Peyer's patch (tissue), 4 donors: ENCODE measurements around the gene COL9A3. TPM values are rescaled to one million over a fixed set of nuclear protein-coding genes. Genes with fewer than 3 reads are reported as not detected.

ENCODE experiments used
- DNase-seq, 3 donors: peaks; one replicate each; pipeline ENCODE4 v3.0.0-alpha.2; 2017 to 2019
- H3K27ac ChIP-seq, 4 donors: fragments of 200-600 bp; sonication (generic); one replicate each; pipeline ENCODE4 v1.5.1; 2016 to 2019
- H3K27me3 ChIP-seq, 2 donors: fragments of 200-600 bp; sonication (generic); one replicate each; pipeline ENCODE4 v1.5.1; 2019
- H3K36me3 ChIP-seq, 3 donors: fragments of 200-600 bp; sonication (generic); one replicate each; pipeline ENCODE4 v1.5.1; 2016 to 2019
- H3K4me1 ChIP-seq, 4 donors: fragments of 200-600 bp; sonication (generic); one replicate each; pipeline ENCODE4 v1.5.1; 2016 to 2019
- H3K4me3 ChIP-seq, 4 donors: fragments of 200-600 bp; sonication (generic); 1 replicate in 3 of 4; 2 replicates in 1 of 4; pipeline ENCODE4 v1.5.1; 2016 to 2019; ENCODE audit warnings: mild to moderate bottlenecking in 1 of 4
- H3K9me3 ChIP-seq, 4 donors: fragments of 200-600 bp; sonication (generic); one replicate each; pipeline ENCODE4 v1.5.1; 2016 to 2019; ENCODE audit warnings: mild to moderate bottlenecking in 1 of 4
- POLR2A ChIP-seq, 2 donors: fragments of 450-650 bp; IDR thresholded peaks; one replicate each; pipeline ENCODE4 v1.5.1; 2017; ENCODE audit warnings: antibody characterized with exemption in 2 of 2, mild to moderate bottlenecking in 2 of 2, moderate library complexity in 2 of 2
- total RNA-seq, 4 donors: library from RNA; depleted of rRNA; stranded (reverse); fragments of >200 nt; gene quantifications; one replicate each; pipeline ENCODE4 v1.1.0, GENCODE V29; 2016
- TF ChIP-seq, protein P1 (sequence below), 6 experiments: fragments of 450-650 bp in 4 of 6; fragments of 200-600 bp in 2 of 6; sonication (generic) in 1 of 6; IDR thresholded peaks; one replicate each; pipeline ENCODE4 v1.5.1; 2017 to 2019; ENCODE audit warnings: antibody characterized with exemption in 6 of 6, mild to moderate bottlenecking in 3 of 6, moderate library complexity in 1 of 6

The COL9A3 gene
- 10 to 100 TPM in 1 of 4 donors, 1 to 10 TPM in 3; 3.3 to 19.8 (median 4.1) TPM for total RNA-seq

DNA sequence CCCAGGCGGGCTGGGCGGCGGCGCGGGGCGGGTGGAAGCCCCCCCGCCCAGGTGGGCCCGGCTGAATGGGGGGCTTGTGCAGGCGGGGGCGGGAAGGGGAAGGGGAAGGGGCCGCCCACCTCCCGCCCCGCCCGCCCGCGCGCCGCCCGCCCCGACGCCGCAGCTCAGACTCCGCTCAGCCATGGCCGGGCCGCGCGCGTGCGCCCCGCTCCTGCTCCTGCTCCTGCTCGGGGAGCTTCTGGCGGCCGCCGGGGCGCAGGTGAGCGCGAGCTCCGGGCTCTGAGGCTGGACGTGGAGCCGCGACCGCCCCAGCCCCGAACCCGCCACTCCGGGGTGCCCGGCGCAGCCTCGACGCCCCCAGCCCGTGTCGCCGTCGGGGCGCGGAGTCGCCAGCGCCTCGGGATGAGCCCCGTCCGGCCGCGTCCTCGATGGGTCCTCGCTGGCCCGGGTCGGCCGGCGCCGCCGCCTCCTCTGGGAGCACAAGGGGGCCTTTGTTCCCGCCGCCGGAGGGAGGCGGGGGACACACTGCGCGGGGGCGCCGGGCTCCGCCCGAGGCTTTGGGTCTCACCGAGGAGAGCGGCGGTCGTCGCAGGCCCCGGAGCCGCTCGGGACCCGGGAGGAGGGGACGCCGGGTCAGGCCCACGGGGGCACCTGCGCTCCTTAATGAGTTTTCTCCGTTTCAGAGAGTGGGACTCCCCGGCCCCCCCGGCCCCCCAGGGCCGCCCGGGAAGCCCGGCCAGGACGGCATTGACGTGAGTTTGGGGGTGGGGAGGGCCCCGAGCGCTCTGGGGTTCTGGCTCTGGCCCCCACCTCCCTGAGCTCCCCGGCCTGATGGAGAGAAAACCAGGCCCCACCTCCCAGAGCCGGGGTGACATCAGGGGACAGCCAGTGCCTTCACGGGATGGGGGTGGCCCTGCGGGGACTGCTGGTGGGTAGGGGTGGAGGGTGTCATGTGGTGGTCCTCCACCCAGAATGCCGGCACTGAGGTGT lies at the start of gene COL9A3:
COL9A3 (plus strand) TSS at position 167 of the 990 bp plus-strand sequence; CDS start at position 182, 15 bp downstream.
- DNase-seq, result no peak
- Histone ChIP-seq H3K4me1 (peaks cover 8 to 45% (median 19%) of the 10 kb centered on the region in 4 donors), H3K36me3 (peaks cover 0 to 13% (median 0%) of the 10 kb centered on the region in 3 donors), H3K9me3 (no peaks in the 10 kb centered on the region), H3K4me3 (peak within 1 kb of the TSS in 3 of 4 donors; percentile 34 to 44 (median 41)), H3K27ac (no peak within 1 kb of the TSS), H3K27me3 (peaks cover 0 to 38% of the 10 kb centered on the region in 2 donors)
- TF ChIP-seq, protein P1, sequence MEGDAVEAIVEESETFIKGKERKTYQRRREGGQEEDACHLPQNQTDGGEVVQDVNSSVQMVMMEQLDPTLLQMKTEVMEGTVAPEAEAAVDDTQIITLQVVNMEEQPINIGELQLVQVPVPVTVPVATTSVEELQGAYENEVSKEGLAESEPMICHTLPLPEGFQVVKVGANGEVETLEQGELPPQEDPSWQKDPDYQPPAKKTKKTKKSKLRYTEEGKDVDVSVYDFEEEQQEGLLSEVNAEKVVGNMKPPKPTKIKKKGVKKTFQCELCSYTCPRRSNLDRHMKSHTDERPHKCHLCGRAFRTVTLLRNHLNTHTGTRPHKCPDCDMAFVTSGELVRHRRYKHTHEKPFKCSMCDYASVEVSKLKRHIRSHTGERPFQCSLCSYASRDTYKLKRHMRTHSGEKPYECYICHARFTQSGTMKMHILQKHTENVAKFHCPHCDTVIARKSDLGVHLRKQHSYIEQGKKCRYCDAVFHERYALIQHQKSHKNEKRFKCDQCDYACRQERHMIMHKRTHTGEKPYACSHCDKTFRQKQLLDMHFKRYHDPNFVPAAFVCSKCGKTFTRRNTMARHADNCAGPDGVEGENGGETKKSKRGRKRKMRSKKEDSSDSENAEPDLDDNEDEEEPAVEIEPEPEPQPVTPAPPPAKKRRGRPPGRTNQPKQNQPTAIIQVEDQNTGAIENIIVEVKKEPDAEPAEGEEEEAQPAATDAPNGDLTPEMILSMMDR (IDR thresholded peaks at IDR 0.05), result no peak

DNA sequence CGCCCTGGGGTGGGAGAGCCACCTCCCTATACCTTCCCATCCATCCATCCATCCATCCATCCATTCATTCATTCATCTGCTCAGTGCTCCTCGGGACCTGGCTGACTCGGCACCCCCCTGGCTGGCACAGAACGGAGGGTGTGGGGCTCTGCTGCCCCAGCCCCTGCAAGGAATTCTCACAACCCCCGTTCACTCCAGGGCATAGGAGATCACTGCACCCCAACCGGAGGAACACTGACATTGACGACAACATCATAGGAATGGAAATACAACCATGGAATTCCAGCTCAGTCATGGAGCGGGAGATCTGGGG lies 48.7 kb upstream of the COL9A3 start:
- H3K27me3 ChIP-seq, result no peaks in the 10 kb centered on the region
- no peak for TF ChIP-seq POLR2A (IDR thresholded peaks at IDR 0.05)
- TF ChIP-seq, protein P1 (IDR thresholded peaks at IDR 0.05), result no peak
- no peak for DNase-seq
- no peaks in the 10 kb centered on the region for H3K9me3 ChIP-seq
- H3K27ac ChIP-seq, result no peak overlapping the region
- no peaks in the 10 kb centered on the region for H3K36me3 ChIP-seq
- H3K4me3 ChIP-seq, result no peak overlapping the region
- H3K4me1 ChIP-seq, result no peaks in the 10 kb centered on the region

GRCh38 chr20:62768551-62769287 lies 48.1 kb upstream of the COL9A3 start:
- Histone ChIP-seq H3K27me3 (no peaks in the 10 kb centered on the region), H3K4me1 (no peaks in the 10 kb centered on the region), H3K4me3 (no peak overlapping the region), H3K36me3 (no peaks in the 10 kb centered on the region), H3K9me3 (no peaks in the 10 kb centered on the region), H3K27ac (no peak overlapping the region)
- no peak for DNase-seq
- TF ChIP-seq, protein P1 (IDR thresholded peaks at IDR 0.05), result no peak
- no peak for TF ChIP-seq POLR2A (IDR thresholded peaks at IDR 0.05)

GRCh38 chr20:62769346-62770071 lies 47.3 kb upstream of the COL9A3 start:
- no peak for TF ChIP-seq POLR2A (IDR thresholded peaks at IDR 0.05)
- Histone ChIP-seq H3K27ac (no peak overlapping the region), H3K4me1 (no peaks in the 10 kb centered on the region), H3K4me3 (no peak overlapping the region), H3K27me3 (no peaks in the 10 kb centered on the region), H3K36me3 (no peaks in the 10 kb centered on the region), H3K9me3 (no peaks in the 10 kb centered on the region)
- DNase-seq, result no peak

- Histone ChIP-seq H3K27me3 (no peaks in the 10 kb centered on the region), H3K27ac (no peak overlapping the region), H3K4me1 (no peaks in the 10 kb centered on the region), H3K4me3 (no peak overlapping the region), H3K36me3 (no peaks in the 10 kb centered on the region), H3K9me3 (no peaks in the 10 kb centered on the region)
- TF ChIP-seq, protein P1 (IDR thresholded peaks at IDR 0.05), result no peak
- no peak for TF ChIP-seq POLR2A (IDR thresholded peaks at IDR 0.05)
- no peak for DNase-seq
Observed at GRCh38 chr20:62770111-62770910, 46.5 kb upstream of the COL9A3 start.
